ENCODE measurements around the gene CYP24A1. TPM values are rescaled to one million over a fixed set of nuclear protein-coding genes. Genes with fewer than 3 reads are reported as not detected.

The CYP24A1 gene
- total and polyA plus RNA-seq, 8 donors: 0.64 to 3.4 TPM; not detected in 6

- Histone ChIP-seq H3K36me3 (no peaks in the 10 kb centered on the region), H3K27ac (no peak overlapping the region), H3K9me3 (no peaks in the 10 kb centered on the region), H3K4me1 (peaks cover 11 to 26% of the 10 kb centered on the region in 2 donors), H3K4me3 (peak overlapping the region in 1 of 2 donors; percentile 22), H3K27me3 (peaks cover 52 to 96% of the 10 kb centered on the region in 2 donors)
- no peak for TF ChIP-seq CTCF (IDR thresholded peaks at IDR 0.05)
- peak; percentile 17 for ATAC-seq
- no peak for DNase-seq
- intact Hi-C loops (cut with DNase I): no loop called here
Observed at GRCh38 chr20:54174457-54175175, 830 bp upstream of the CYP24A1 start.

GRCh38 chr20:54172856-54173652, 732 bp downstream of the CYP24A1 start:
- Histone ChIP-seq H3K4me3 (no peak overlapping the region), H3K27me3 (peaks cover 56 to 100% of the 10 kb centered on the region in 2 donors), H3K27ac (no peak overlapping the region), H3K9me3 (no peaks in the 10 kb centered on the region), H3K4me1 (peaks cover 11 to 26% of the 10 kb centered on the region in 2 donors), H3K36me3 (no peaks in the 10 kb centered on the region)
- peak; percentile 10 for ATAC-seq
- intact Hi-C loops (cut with DNase I): no loop called here
- no peak for DNase-seq
- TF ChIP-seq CTCF (IDR thresholded peaks at IDR 0.05): no peak

- Histone ChIP-seq H3K27me3 (peaks cover 60 to 100% of the 10 kb centered on the region in 2 donors), H3K4me1 (peaks cover 11 to 26% of the 10 kb centered on the region in 2 donors), H3K27ac (no peak overlapping the region), H3K4me3 (no peak overlapping the region), H3K9me3 (no peaks in the 10 kb centered on the region), H3K36me3 (no peaks in the 10 kb centered on the region)
- DNase-seq: no peak
- TF ChIP-seq CTCF (IDR thresholded peaks at IDR 0.05): no peak
- no peak for ATAC-seq
- intact Hi-C loops (cut with DNase I): no loop called here
Observed at GRCh38 chr20:54172532-54172855, 1.3 kb downstream of the CYP24A1 start.

- Histone ChIP-seq H3K27ac (no peak overlapping the region), H3K27me3 (peaks cover 60 to 98% of the 10 kb centered on the region in 2 donors), H3K4me1 (peaks cover 11 to 26% of the 10 kb centered on the region in 2 donors), H3K36me3 (no peaks in the 10 kb centered on the region), H3K9me3 (no peaks in the 10 kb centered on the region), H3K4me3 (no peak overlapping the region)
- ATAC-seq (no peak), DNase-seq (no peak)
- TF ChIP-seq CTCF (IDR thresholded peaks at IDR 0.05): no peak
- intact Hi-C loops (cut with DNase I): no loop called here
Observed at GRCh38 chr20:54170963-54171362, 2.8 kb downstream of the CYP24A1 start.

- Histone ChIP-seq H3K36me3 (no peaks in the 10 kb centered on the region), H3K9me3 (no peaks in the 10 kb centered on the region), H3K27me3 (peaks cover 55 to 96% of the 10 kb centered on the region in 2 donors), H3K4me3 (no peak overlapping the region), H3K4me1 (peaks cover 11 to 25% of the 10 kb centered on the region in 2 donors), H3K27ac (no peak overlapping the region)
- ATAC-seq: no peak
- TF ChIP-seq CTCF (IDR thresholded peaks at IDR 0.05): no peak
- no peak for DNase-seq
- intact Hi-C loops (cut with DNase I): no loop called here
Observed at GRCh38 chr20:54170026-54170471, 3.7 kb downstream of the CYP24A1 start.
